HG02623 (cell line): ENCODE measurements around the gene NFASC.

Experiments used
- ATAC-seq: cut with Tn5 transposase; IDR thresholded peaks from one replicate; pipeline ENCODE4 v1.9.1; 2021; ENCODE audit warnings: moderate library complexity; ENCODE audit not compliant: unreplicated experiment

NFASC gene

DNA sequence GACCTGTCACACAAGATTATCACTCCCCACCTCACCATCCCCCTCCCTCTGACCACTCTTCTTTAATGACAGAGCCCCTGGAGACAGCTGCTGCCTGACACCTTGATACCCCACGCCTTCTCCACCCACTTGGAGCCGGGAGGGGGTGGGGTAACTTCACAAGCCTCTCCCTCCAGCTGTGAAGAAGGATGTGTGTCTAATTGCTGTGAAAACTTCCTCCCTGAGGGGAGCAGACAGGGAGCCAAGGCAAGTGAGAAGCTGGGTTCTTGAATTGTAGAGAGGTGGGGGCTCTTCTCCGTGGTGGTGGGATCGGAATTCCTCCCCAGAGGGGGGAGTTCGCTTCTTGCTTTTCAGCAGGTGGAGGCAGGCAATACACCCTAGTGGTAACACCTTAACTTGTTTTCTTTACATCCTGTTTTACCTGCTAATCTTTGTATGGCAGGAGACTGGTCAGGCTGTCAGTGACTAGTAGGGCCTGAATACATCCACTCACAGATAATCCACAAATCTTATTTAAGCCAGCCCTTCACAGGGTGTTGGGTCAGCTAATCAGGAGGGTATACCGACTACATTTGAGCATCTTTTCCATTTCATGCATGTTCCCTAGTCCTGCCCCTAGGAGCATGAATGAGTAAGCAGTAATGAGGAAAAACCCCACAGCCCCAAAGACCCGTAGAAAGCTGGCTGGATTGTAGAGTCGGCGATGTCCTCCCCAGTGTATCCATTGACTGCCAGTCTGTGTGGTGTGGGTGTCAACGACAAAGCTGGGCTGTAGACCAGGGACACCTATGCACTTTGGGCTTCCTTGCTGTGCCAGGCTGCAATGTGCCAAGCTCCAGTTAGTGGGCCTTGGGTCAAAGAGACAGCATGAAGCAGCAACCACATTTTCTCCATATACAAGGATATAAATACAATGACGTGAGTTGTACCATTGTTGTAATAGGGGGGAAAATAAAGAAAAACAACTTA is 57.3 kb downstream of the NFASC start:
- ATAC-seq: no peak

DNA sequence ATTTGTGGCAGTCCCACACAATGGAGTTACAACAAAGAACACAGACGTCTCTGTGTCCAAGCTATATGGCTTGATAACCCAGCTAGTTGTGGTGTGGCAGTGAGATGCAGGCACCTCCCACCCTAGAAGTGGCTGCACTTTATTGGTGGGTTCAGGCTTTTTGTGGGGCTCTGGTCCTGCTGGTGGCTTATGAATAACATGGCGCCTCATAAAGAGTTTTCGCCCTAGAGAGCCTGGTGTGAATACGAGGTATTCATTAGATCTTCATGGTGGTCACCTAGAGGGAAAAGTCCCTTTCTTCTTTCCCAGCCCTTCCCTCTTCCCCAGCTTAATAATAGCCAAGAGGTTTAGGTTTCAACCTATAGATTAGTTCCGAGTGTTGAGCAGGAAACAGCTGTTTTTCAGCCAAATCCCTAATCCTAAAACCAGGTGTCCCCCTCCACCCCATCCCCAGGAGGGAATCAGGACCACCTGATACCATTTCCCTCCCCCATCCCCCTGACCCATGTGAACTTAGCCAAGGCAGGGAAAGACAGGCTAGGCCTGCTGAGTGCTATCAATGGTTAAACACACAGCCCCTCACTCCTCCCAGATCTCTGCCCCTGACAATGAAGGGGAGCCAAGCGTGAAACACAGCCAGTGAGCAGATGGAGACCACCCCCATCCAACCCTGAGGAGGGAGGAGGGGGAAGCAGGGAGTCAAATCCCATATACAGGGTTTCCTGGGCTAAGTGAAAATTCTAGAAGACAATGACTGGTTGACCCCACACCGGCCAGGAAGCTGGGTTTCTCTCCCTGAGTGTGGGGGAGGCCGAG is 58.2 kb downstream of the NFASC start:
- ATAC-seq: no peak

DNA sequence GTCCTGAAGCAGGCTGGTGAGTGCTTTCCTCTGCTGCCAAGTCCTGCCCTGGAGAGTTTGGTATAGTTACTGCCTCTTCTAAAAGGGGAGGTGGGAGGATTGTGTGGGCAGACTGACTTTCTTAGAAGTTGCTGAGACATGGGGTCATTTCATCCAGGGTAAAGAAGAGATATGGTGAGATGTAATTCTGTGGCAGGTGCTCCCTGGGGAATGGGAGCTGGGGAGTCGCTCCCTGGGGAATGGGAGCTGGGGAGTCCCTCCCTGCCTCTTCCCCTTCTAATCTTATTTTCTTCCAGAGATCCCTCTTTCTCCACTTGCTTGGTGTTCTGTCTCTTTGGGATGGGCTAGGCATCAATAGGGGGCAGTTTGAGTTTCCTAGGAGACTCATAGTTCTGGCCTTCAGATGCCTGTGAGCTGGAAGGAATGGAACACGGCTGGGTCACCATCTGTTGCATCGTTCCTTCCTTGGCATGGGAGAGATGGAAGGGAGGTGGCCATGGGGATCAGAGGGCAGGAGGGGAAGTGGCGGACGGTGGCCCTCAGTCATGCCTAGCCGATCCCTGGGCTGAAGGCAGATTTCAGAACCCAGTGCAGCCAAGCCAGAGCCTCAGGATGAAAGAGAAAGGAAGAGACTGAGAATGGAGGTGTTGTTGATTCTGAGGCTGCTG is 59.0 kb downstream of the NFASC start:
- no peak for ATAC-seq

DNA sequence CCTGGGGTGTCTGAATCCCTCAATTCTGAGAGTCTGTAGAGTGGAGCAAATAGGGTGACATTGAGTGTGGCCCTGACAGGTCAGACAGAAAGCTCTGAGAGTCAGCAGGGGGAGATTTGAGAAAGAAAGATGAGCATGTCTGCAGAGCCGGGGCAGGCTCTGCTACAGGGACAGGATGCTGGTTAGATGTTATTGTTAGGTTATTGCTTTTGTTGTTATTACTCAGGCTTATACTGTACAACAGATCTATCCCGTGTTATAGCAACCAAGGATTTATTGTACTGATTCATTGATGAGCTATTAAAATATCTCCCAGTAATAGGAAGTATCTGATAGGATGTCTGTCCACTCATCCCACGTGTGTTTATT is 59.5 kb downstream of the NFASC start:
- no peak for ATAC-seq

DNA sequence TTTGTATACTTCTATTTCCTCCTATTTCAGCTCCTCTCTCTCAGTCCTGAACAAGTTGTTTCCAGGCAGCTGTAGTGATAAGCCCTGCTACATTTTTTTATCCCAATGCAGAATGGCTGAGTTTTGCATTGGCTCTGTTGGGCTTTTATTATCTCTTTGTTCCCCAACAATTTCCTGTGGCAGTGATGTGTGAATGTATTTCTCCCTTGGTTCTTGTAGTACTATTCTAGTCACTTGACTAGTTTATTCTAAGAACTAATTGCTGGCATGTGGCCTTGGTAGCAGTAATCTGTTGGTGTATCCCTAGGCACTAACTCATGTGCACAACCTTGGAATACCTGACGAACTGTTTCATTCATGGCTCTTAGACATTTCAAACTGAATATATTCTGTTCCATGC is 60.7 kb downstream of the NFASC start:
- no peak for ATAC-seq

DNA sequence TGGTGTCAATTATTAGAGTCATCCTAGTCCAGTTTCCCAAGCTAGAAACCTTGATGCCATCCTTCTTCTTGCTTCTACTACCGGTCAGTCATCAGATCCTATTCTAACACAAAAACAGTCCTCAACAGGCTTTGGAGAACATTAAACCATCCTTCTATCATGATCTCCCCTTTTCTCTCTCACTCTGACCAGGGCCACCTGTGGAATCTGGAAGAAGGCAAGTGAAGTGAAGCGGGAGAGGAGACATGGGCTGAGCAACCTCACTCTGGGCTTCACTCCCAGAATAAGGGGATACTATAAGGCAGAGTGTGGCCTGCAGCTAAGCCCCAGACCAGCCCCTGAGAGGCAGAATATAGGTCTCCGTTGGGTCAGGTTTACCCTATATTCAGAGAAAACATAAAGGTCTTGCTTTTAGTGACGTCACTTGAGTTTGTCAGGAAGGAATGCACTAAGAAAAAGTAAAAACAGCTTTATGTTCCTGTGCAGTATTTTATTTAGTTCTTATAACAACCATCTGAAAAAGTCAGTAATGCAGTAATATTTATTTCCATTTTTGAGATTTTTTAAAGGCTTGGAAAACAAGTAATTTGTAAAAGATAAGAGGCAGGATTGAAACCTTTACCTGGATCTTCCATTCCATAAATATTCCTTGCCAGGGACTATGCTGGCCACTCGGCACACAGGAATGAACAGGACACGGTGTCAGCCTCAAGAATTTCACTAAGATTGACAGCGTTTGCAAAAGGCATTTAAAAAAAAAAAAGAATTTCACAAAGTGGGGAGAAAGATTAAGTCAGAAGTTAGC is 61.3 kb downstream of the NFASC start:
- ATAC-seq: no peak

DNA sequence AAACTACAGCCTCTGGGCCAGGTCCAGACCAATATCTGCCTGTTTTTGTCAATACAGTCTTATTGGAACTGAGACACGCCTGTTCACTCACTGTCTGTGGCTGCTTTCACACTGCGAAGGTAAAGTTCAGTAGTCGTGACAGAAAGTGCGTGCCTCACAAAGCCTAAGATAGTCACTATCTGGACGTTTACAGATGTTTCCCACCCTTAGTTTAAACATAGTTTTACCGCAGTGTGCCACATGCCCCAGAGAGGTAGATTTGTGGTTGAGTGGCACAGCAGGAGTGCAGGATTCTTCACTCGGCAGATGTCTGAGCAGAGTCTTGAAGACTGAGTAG is 61.9 kb downstream of the NFASC start:
- ATAC-seq: no peak

DNA sequence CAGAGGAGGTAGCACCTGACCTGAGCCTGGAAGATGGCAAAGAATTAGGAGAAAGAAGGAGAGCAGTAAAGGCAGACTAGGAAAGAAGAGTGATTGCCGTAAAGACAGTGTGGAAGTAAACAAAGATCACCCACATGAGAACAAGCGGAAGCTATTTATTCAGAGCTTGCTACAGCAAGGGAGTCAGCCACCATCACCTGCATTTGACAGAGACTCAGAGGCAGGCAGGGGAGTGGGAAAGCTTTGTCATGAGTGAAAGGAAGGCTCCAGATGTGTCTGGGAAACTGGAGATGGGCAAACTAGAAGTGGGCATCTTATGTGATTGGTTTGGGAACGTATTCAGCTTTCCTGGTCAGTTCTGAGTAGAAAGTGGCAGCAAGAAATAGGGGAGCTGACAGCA is 64.5 kb downstream of the NFASC start:
- ATAC-seq: no peak

DNA sequence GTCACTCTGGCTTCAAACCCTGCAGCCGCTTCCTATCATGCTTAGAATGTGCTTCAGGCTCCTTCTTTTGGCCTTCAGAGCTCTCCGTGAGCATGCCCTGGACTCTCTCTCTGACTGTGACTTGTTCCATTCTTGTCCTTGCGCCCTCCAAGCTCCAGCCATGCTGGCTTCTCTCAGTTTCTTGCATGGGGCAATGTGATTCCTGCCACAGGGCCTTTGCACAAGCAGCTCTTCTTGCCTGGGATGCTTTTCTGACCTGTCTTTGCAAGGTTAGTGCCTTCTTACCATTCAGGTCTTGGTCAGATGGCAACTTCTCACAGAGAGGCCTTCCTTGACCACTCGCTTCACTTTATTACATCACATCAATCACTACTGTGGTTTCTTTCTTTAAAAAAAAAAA is 66.1 kb downstream of the NFASC start:
- ATAC-seq: no peak

DNA sequence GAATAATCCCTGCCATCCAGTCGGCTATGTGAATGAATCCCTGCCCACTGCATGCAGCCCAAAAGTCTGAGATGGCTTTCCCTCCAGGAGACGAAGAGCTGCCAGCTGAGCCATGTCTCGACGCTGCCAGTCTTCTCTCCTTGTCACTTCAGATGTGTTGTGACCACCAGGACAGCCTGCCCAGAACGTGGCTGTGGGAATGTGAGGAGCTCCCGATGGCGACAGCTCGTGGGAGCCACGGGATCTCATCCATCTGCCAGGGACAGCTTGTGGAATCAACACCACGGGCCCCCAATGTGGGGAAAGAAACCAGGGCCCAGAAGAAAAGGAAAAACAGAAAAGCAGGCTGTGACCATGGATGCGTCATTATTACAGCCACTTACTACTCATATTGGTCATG is 67.2 kb downstream of the NFASC start:
- no peak for ATAC-seq

DNA sequence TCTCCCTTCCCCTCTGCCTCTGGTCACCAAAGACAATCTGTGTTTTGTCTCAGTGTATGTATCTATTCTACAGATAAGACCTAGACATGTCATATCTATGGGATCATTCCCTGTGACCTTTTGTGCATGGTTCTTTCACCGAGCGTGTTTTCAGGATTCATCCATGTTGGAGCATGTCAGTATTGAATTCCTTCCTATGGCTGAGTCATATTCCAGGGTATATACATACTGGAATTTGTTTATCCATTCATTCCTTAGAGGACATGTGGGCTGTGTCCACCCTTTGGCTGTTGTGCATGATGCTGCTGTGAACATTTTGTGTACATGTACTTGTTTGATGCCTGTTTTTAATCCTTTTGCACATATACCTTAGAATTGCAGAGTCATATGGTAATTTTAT is 69.9 kb downstream of the NFASC start:
- no peak for ATAC-seq

DNA sequence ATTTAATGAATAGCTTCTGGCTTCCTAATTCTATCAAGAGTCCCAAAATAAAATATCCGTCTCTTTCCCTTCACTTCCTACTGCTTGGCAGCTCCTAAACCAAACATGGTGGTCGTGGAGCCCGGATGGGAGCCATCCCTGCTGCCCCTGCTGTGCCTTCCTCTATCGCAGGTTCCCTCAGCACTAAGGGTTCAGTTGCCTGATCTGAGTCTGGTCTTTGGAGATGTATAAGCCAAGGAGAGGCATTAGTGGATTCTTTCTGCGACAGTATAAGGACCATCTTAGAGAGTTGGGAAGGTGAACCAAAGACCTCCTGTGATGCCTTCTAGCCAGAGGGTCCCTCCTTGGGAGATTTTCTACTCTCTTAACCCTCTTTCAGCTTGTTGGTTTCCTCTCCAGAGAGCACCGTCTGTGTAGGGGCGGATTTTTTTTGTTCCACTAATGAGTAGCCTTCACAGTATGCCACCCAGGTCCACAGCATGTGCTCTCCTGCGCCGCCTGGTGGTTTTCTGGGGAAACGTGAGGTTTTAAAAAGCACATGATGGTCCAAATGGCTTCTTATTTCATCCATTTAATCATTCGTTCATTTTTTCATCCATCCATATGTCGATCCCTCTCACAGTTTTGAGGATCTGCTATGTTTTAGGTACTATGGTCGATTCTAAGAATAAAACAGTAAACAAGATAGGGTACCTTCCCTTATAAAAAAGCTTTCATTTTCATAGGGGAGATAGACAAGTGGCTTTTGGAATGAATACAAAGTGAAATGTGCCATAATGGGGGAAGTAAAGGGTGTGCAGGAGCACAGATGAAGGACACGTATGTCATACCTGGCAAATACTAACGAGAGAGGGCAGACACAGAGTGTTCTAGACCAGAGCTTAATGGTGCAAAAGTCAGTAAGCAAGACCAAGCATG is 71.0 kb downstream of the NFASC start:
- no peak for ATAC-seq

DNA sequence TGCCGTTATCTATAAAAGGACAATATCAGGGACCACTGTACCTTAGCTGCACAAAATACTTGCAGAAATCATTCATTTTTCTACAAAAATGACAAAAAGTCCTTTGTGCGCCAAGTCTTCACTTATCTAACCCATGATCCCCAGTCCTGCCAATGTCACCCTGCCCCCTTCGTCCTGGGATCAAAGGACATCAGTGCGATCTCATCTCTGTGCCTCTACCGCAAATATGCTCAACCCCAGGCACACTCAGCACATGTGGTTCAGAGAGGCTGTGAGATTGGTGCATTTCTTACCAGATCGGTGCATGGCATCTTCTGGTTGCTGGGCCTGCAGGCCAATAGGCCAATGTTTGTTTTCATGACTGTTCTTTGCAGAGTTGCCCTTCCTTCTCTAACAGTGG is 72.8 kb downstream of the NFASC start:
- ATAC-seq: no peak

DNA sequence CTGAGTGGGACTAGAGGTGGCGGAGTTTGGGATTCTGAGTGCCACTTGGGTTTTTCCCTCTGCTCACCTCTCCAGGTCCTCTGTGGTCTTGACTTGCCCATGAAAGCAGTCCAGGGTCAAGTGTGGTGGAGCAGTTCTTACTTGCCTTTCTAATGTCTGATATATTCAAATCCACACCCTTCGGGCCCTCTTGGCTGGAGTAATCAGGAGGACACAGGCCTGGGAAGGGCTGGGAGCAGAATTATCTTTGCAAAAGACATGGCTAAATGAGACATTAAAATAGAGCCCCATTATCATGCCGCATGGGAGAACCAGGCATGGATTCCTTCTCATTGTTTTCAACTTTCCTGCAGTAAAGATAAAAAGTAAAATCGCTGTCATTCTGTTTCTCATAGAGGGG is 74.0 kb downstream of the NFASC start:
- ATAC-seq: no peak

DNA sequence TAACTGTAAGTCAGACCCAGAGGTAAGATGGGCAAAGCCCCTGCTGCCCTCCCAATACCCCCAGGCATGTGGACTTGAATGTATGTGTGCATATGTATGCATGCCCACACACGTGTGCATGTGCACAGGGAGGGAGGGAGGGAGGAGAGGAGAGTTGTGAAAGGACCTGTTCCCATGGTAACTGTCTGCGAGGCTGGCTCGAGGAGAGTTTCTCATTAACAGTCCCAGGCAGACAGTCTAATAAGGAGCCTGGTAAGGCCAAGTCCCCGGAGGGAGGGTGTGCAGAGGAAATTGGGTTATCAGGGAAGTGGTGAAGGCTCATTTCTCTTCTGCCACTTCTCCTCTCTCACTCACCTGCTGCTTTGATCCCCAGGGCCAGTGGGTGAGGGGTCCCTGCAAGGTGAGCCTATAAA is 74.9 kb downstream of the NFASC start:
- no peak for ATAC-seq

DNA sequence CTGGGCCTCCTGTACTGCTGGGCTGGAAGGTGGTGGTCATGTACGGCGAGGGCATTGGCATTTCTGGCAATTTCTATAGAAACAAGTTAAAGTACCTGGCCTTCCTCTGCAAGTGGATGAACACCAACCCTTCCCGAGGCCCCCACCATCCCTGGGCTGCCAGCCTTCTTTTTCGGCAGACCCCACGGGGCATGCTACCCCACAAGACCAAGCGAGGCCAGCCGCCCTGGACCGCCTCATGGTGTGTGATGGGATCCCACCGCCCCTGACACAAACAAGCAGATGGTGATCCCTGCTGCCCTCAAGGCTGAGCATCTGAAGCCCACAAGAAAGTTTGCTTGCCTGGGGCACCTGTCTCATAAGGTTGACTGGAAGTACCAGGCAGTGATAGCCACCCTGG is 76.0 kb downstream of the NFASC start:
- no peak for ATAC-seq

DNA sequence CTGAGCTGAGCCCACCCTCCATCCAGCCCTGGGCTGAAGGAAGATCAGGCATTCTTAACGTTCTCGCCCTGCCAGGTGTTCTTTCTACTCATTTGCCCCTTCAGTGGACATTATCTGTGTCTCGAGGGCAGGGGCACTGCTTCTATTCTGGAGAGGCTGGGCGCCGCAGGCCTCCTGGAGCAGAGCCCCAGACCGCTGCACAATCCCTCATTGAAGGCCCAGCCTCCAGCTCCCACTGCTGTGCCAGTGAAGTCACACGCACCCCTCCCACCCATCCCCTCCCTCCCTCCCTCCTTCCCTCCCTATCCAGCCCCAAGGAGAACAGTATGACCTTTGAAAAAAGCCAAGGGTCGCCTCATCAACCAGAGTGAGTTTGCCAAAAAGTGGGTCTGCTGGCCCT is 76.7 kb downstream of the NFASC start:
- no peak for ATAC-seq

DNA sequence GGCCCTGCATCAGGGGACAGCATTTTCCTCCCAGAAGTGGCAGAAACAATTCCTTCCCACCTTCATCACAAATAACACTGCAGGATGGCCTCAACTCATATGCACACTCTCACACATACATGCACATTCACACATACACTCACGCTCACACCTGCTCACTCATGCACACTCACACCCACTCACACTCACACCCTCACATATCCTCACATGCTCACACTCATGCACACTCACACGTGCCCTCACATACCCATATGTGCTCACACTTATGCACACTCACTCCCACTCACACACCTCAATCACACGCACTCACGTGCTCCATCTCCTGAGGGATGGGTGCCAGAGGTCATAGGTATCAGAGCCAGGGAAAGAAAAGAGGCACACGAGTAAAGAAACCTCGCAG is 77.1 kb downstream of the NFASC start:
- ATAC-seq: no peak

DNA sequence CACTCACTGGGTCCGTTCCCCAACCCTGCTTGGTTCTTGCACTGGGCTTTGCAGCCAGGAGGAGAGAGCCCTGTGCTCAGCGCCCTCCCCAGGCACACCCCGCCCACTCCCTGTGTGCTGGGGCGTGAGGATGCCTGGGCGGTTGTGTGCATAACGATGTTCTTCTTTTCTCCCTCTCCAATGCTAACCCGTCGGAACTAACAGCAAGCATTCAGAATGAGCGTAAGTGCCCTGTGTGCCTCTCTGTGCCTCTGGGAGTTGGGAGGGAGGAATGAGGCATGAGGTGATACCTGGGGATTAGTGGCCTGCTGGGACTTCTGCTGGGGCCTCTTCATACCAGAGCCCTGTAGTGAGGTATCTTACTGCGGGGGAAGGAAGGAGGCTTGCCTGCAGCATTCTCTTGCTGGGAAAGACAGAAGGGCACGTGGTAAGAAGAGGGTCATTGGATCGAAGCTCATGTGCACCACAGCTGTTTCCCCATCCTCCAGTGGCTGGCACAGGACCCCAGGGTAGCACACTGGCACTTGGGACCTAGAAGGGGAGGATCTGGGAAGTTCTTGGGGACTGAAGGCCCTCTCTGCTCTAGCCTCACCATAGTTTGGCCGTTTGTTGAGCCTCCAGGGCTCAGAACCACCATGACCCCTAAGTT is 79.8 kb downstream of the NFASC start:
- ATAC-seq: no peak
